Esophagus (tissue), 2 donors: ENCODE data around the gene WIZ. TPM values are rescaled to one million over a fixed set of nuclear protein-coding genes. Genes with fewer than 3 reads are reported as not detected.

ENCODE experiments used
- H3K27ac ChIP-seq, 2 donors: one replicate each; pipeline ENCODE4 v1.5.1; 2013; ENCODE audit warnings: low read depth in 2 of 2, mild to moderate bottlenecking in 2 of 2, inconsistent platforms in 1 of 2, low read length in 1 of 2, moderate library complexity in 1 of 2
- H3K27me3 ChIP-seq, 2 donors: one replicate each; pipeline ENCODE4 v1.6.1; 2013; ENCODE audit warnings: low read length in 2 of 2, control low read depth in 1 of 2, mild to moderate bottlenecking in 1 of 2; ENCODE audit not compliant: insufficient read depth in 2 of 2, control insufficient read depth in 1 of 2
- H3K36me3 ChIP-seq, 2 donors: one replicate each; pipeline ENCODE4 v1.6.1; 2013; ENCODE audit warnings: low read length in 1 of 2; ENCODE audit not compliant: control insufficient read depth in 2 of 2, insufficient read depth in 2 of 2
- H3K4me1 ChIP-seq, 2 donors: one replicate each; pipeline ENCODE4 v1.6.1; 2013; ENCODE audit warnings: low read length in 1 of 2; ENCODE audit not compliant: control insufficient read depth in 2 of 2, insufficient read depth in 2 of 2
- H3K4me3 ChIP-seq, 2 donors: one replicate each; pipeline ENCODE4 v1.5.1; 2013; ENCODE audit warnings: low read length in 2 of 2, mild to moderate bottlenecking in 2 of 2, low read depth in 1 of 2, moderate library complexity in 1 of 2
- H3K9me3 ChIP-seq, 2 donors: one replicate each; pipeline ENCODE4 v1.6.1; 2013; ENCODE audit warnings: mild to moderate bottlenecking in 2 of 2, low read depth in 1 of 2, low read length in 1 of 2, moderate library complexity in 1 of 2; ENCODE audit not compliant: control insufficient read depth in 2 of 2, insufficient read depth in 1 of 2
- WGBS, 2 donors: extraction: QIAGEN DNeasy Blood & Tissue Kit; methylation state at CpG; one replicate each; pipeline ENCODE4 v1.1.7; 2013; 5-methylcytosine and 5-hydroxymethylcytosine counted together
- polyA plus RNA-seq, 2 donors: library from polyadenylated mRNA; stranded (reverse); fragments of 200-250 nt; gene quantifications; one replicate each; pipeline ENCODE4 v1.2.3, GENCODE V29; 2013
- donor health status: healthy with polysubstance abuse.
- donor health status: Bipolar disorder and iron deficiency.

Gene WIZ
- polyA plus RNA-seq, 2 donors, result 17.4 to 17.5 TPM

DNA sequence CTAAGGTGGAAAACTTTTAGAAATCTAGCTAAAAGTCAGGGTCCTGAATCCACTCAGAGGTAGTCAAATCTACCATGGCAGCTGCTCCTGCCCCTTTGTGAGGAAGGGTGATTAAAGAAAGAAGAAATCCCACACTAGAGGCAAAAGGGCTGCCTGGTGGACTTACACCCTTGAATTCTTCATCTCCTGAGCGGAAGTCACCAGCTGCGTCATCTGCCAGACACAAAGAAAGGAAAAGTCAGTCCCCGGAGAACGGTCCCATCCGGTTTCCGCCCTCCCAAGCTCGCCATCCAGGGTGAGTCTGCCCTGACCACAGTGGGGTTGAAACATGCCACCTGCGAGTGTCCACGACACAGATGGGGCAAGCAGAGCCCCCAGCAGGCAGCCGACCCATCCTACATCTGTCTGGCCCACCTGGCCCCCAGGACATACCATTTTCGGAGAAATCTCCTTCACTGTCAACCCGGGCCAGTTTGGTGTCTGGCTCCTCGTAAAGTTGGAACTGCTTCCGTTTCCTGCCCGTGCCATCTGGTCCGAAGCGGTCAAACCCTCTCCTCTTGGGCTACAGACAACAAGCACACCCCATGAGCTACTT is 77.9 kb downstream of the WIZ start:
- 88 to 90% methylated on average over 17 of the region's 17 CpGs for WGBS, 2 donors
- Histone ChIP-seq H3K4me3 (no peak overlapping the region), H3K4me1 (peaks cover 2 to 8% of the 10 kb centered on the region in 2 donors), H3K9me3 (no peaks in the 10 kb centered on the region), H3K27me3 (no peaks in the 10 kb centered on the region), H3K27ac (no peak overlapping the region), H3K36me3 (peaks cover 10 to 57% of the 10 kb centered on the region in 2 donors)

GRCh38 chr19:15371119-15371518 is 78.6 kb downstream of the WIZ start:
- Histone ChIP-seq H3K27me3 (no peaks in the 10 kb centered on the region), H3K36me3 (peaks cover 10 to 57% of the 10 kb centered on the region in 2 donors), H3K27ac (no peak overlapping the region), H3K4me1 (peaks cover 2 to 6% of the 10 kb centered on the region in 2 donors), H3K4me3 (no peak overlapping the region), H3K9me3 (no peaks in the 10 kb centered on the region)
- 96 to 97% methylated on average over 7 of the region's 7 CpGs for WGBS, 2 donors

Other genes with a start within 250 kb of the WIZ start
- 10 to 100 TPM; 34.7 to 46.2 TPM for gene NOTCH3, start 249.0 kb downstream of the WIZ start, polyA plus RNA-seq
- gene EPHX3, start 217.5 kb downstream of the WIZ start, polyA plus RNA-seq, result 10 to 100 TPM; 30.4 to 69.8 TPM
- gene BRD4, start 117.4 kb downstream of the WIZ start, polyA plus RNA-seq, result 10 to 100 TPM; 13.9 to 27.4 TPM
- gene AKAP8, start 70.2 kb downstream of the WIZ start, polyA plus RNA-seq, result 10 to 100 TPM; 13.1 to 15.0 TPM
- gene AKAP8L, start 31.0 kb downstream of the WIZ start, polyA plus RNA-seq, result 10 to 100 TPM; 37.9 to 75.5 TPM
- 1 to 10 TPM; 3.6 to 5.8 TPM for gene RASAL3, start 14.6 kb upstream of the WIZ start, polyA plus RNA-seq
- gene PGLYRP2, start 29.5 kb upstream of the WIZ start, polyA plus RNA-seq, result under 1 TPM in 1 of 2 donors, not detected in 1; 0.02 TPM
- 10 to 100 TPM in 1 of 2 donors, 1 to 10 TPM in 1; 4.4 to 17.3 TPM for gene CYP4F22, start 58.6 kb upstream of the WIZ start, polyA plus RNA-seq
- under 1 TPM; 0.10 to 0.19 TPM for gene CYP4F8, start 165.3 kb upstream of the WIZ start, polyA plus RNA-seq
- 10 to 100 TPM; 11.6 to 17.1 TPM for gene CYP4F3, start 190.9 kb upstream of the WIZ start, polyA plus RNA-seq
- 10 to 100 TPM; 31.6 to 50.0 TPM for gene CYP4F12, start 223.1 kb upstream of the WIZ start, polyA plus RNA-seq